Measurements from ENCODE around the gene SKOR1.

SKOR1 gene

DNA sequence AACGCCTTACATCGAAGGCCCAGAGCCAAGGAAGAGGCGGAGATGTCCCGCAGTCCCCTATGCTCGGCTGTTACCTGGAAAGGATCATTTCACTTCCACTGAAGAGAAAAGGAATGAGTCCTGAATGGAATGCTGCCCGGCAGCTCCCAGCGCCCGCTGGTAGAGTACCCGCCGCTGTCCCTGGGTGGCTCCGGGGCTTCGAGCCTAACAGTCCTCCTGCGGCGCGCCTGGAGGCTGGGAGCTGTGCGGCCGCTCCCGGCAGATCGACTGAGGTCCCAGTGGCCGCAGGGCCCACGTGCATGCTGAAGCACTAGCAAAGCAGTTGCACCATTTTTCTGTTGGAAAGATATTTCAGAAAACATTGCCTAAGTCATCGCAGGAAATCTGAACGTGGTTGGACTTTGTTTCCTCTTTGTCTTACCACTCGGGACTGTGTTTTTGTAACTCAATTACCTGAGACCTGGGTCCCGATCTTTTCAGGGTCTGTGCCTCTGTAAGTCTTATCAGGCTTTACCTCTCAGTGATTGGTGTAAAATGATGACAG lies 13.6 kb downstream of the SKOR1 start:
- no peaks in the 10 kb centered on the region for H3K9me3 ChIP-seq (ENCODE audit: control insufficient read depth in 5 of 5, low read length in 5 of 5)
- H3K4me1 ChIP-seq (ENCODE audit: control insufficient read depth in 5 of 5, insufficient read depth in 5 of 5, low read length in 5 of 5) = peaks cover 9 to 49% (median 49%) of the 10 kb centered on the region in 5 donors
- peaks cover 11 to 21% (median 17%) of the 10 kb centered on the region in 5 donors for H3K27me3 ChIP-seq (ENCODE audit: control insufficient read depth in 5 of 5, insufficient read depth in 4 of 5, low read length in 5 of 5)
- peak overlapping the region in 3 of 5 donors; percentile 63 to 87 (median 72) for H3K9ac ChIP-seq (ENCODE audit: low read length in 5 of 5)
- H3K27ac ChIP-seq (ENCODE audit: low read depth, low read length) = peak overlapping the region; percentile 94
- H3K36me3 ChIP-seq (ENCODE audit: control insufficient read depth in 5 of 5, insufficient read depth in 5 of 5, low read length in 5 of 5) = no peaks in the 10 kb centered on the region
- peak overlapping the region; percentile 44 to 95 (median 88) for H3K4me3 ChIP-seq (ENCODE audit: low read depth in 1 of 5, low read length in 5 of 5)

DNA sequence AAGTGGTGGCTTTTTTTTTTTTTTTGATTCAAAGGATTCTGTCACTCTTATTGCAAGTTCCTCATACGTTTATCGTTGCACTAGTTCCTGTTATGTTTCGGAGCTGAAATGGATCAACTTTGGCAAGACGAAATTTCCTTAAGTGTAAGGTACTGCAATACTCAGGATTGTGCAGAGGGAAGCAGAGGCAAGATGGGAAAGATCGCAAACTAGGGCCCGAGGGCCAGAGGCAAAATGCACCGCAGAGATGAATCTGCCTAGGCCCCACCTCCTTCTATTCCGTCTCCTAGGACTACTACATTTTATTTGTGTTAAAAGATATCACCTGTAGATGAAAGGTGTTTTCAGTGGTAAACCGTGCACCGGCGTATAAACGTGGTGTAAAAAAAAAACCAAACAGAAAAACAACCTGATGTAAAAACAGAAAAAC lies 14.2 kb downstream of the SKOR1 start:
- H3K4me1 ChIP-seq (ENCODE audit: control insufficient read depth in 5 of 5, insufficient read depth in 5 of 5, low read length in 5 of 5) = peaks cover 8 to 43% (median 42%) of the 10 kb centered on the region in 5 donors
- H3K27me3 ChIP-seq (ENCODE audit: control insufficient read depth in 5 of 5, insufficient read depth in 4 of 5, low read length in 5 of 5) = peaks cover 10 to 16% (median 13%) of the 10 kb centered on the region in 5 donors
- H3K4me3 ChIP-seq (ENCODE audit: low read depth in 1 of 5, low read length in 5 of 5) = peak overlapping the region; percentile 79 to 95 (median 89)

DNA sequence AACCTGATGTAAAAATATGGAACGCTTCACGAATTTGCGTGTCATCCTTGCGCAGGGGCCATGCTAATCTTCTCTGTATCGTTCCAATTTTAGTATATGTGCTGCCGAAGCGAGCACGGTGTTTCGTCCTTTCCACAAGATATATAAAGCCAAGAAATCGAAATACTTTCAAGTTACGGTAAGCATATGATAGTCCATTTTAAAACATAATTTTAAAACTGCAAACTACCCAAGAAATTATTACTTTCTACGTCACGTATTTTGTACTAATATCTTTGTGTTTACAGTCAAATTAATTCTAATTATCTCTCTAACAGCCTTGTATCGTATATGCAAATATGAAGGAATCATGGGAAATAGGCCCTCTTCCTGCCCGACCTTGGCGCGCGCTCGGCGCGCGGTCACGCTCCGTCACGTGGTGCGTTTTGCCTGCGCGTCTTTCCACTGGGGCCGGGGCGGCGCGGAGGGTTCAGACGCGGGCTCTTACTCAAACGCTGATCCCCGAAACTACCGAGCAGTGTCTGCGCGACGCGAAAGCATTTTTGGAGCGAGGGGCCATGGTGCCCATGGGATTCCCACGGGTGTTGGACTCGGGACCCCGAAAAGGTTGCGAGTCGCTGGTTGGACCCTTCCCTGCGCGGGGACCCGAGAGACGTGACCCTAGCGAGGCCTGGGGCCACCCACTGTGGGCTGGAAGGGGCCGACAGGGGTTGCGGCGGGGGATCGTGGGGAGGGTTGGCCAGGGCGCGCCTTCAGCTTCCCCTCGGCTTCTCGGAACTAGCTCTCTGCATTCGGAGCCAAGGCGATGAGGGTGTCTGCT lies 14.8 kb downstream of the SKOR1 start, which contains the start of gene RNU6-1:
RNU6-1 (minus strand) TSS at position 117 of the 820 bp plus-strand sequence.
- Histone ChIP-seq H3K9me3 (ENCODE audit: control insufficient read depth in 5 of 5, low read length in 5 of 5) (no peaks in the 10 kb centered on the region), H3K9ac (ENCODE audit: low read length in 5 of 5) (peak within 1 kb of the TSS; percentile 79 to 96 (median 91)), H3K4me1 (ENCODE audit: control insufficient read depth in 5 of 5, insufficient read depth in 5 of 5, low read length in 5 of 5) (peaks cover 8 to 37% (median 36%) of the 10 kb centered on the region in 5 donors), H3K27ac (ENCODE audit: low read depth, low read length) (peak within 1 kb of the TSS; percentile 94), H3K36me3 (ENCODE audit: control insufficient read depth in 5 of 5, insufficient read depth in 5 of 5, low read length in 5 of 5) (no peaks in the 10 kb centered on the region), H3K4me3 (ENCODE audit: low read depth in 1 of 5, low read length in 5 of 5) (peak within 1 kb of the TSS; percentile 88 to 95 (median 92)), H3K27me3 (ENCODE audit: control insufficient read depth in 5 of 5, insufficient read depth in 4 of 5, low read length in 5 of 5) (peaks cover 3 to 10% (median 7%) of the 10 kb centered on the region in 5 donors)

More for the DNA sequence above, 14.2 kb downstream of the SKOR1 start:
- Histone ChIP-seq H3K36me3 (ENCODE audit: control insufficient read depth in 5 of 5, insufficient read depth in 5 of 5, low read length in 5 of 5) (no peaks in the 10 kb centered on the region), H3K27ac (ENCODE audit: low read depth, low read length) (peak overlapping the region; percentile 94), H3K9me3 (ENCODE audit: control insufficient read depth in 5 of 5, low read length in 5 of 5) (no peaks in the 10 kb centered on the region), H3K9ac (ENCODE audit: low read length in 5 of 5) (peak overlapping the region in 4 of 5 donors; percentile 63 to 96 (median 80))

DNA sequence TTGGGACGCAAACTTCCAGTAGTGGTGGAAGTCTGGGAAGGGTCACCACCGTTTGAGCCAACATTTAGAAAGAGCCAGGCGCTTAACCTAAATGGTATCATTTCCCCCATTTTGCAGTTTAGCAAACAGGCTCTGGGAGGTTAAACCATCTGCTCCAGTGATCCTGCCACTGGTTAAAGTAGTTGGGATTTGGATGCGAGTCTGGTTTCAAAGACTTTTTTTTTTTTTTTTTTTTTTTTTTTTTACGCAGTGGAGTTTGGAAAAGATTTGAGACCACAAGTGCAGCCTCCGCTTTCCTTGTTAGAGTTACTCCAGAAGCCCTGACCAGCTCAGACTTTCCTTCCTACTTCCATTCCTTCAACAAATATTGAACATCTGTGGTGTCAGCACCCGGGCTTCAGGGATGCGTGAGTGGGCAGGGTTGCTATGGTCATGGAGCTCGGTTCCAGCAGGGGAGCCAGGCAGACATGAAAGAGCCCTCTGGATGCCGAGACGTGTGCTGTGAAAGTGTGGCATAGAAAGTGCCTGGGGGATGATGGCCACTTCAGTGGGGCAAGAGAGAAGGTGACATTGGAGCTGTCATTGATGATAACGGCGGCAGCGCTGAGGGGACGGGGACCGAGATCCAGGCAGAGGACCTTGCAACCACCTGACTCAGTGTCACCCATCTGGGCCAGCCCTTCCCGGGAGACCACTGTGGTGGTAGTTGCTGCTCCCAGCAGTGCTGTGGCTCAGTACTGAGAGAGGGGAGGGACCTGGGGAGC lies 15.6 kb downstream of the SKOR1 start:
- Histone ChIP-seq H3K36me3 (ENCODE audit: control insufficient read depth in 5 of 5, insufficient read depth in 5 of 5, low read length in 5 of 5) (no peaks in the 10 kb centered on the region), H3K4me1 (ENCODE audit: control insufficient read depth in 5 of 5, insufficient read depth in 5 of 5, low read length in 5 of 5) (peaks cover 8 to 29% (median 28%) of the 10 kb centered on the region in 5 donors), H3K9ac (ENCODE audit: low read length in 5 of 5) (peak overlapping the region; percentile 79 to 96 (median 91)), H3K9me3 (ENCODE audit: control insufficient read depth in 5 of 5, low read length in 5 of 5) (no peaks in the 10 kb centered on the region), H3K4me3 (ENCODE audit: low read depth in 1 of 5, low read length in 5 of 5) (peak overlapping the region; percentile 87 to 95 (median 92)), H3K27ac (ENCODE audit: low read depth, low read length) (peak overlapping the region; percentile 94), H3K27me3 (ENCODE audit: control insufficient read depth in 5 of 5, insufficient read depth in 4 of 5, low read length in 5 of 5) (peaks cover 0 to 2% (median 0%) of the 10 kb centered on the region in 5 donors)

DNA sequence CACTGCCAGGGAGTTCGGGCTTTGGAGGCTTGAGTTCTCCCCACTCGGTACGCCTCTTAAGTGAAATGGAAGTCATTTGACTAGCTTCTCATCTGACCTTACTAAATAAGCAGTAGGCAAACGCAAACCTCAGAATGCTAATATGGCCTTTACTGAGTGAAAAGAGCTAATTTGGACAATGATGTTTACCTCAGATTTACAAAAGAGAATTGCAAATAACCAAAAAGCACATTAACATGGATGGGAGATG lies 16.1 kb downstream of the SKOR1 start:
- Histone ChIP-seq H3K4me3 (ENCODE audit: low read depth in 1 of 5, low read length in 5 of 5) (peak overlapping the region; percentile 87 to 95 (median 92)), H3K27ac (ENCODE audit: low read depth, low read length) (peak overlapping the region; percentile 94)

DNA sequence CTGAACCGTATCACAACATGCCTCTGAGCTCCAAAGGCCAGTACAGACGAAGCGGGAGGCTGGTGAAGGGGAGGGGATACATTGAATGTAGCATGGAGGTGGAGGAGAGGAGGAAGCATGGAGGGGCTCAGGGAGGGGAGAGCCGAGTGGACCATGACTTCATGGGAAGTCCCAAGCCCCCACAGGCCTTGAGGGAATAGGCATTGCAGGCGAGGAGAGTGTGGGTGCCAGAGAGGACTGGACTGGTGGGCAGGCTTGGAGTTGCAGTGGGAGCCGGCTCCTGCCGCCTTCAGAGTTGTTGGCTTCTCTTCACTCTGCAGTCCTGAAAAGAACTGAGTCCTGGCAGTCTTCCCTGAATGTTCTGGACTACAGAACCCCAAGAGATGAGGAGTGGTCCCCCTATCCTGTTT lies 17.8 kb downstream of the SKOR1 start:
- Histone ChIP-seq H3K4me1 (ENCODE audit: control insufficient read depth in 5 of 5, insufficient read depth in 5 of 5, low read length in 5 of 5) (peaks cover 8 to 25% (median 24%) of the 10 kb centered on the region in 5 donors), H3K27me3 (ENCODE audit: control insufficient read depth in 5 of 5, insufficient read depth in 4 of 5, low read length in 5 of 5) (no peaks in the 10 kb centered on the region), H3K9me3 (ENCODE audit: control insufficient read depth in 5 of 5, low read length in 5 of 5) (no peaks in the 10 kb centered on the region), H3K36me3 (ENCODE audit: control insufficient read depth in 5 of 5, insufficient read depth in 5 of 5, low read length in 5 of 5) (no peaks in the 10 kb centered on the region), H3K4me3 (ENCODE audit: low read depth in 1 of 5, low read length in 5 of 5) (no peak overlapping the region), H3K9ac (ENCODE audit: low read length in 5 of 5) (no peak overlapping the region), H3K27ac (ENCODE audit: low read depth, low read length) (no peak overlapping the region)

More for the DNA sequence above, 16.1 kb downstream of the SKOR1 start:
- no peaks in the 10 kb centered on the region for H3K9me3 ChIP-seq (ENCODE audit: control insufficient read depth in 5 of 5, low read length in 5 of 5)
- H3K4me1 ChIP-seq (ENCODE audit: control insufficient read depth in 5 of 5, insufficient read depth in 5 of 5, low read length in 5 of 5) = peaks cover 8 to 25% (median 24%) of the 10 kb centered on the region in 5 donors
- H3K27me3 ChIP-seq (ENCODE audit: control insufficient read depth in 5 of 5, insufficient read depth in 4 of 5, low read length in 5 of 5) = no peaks in the 10 kb centered on the region
- H3K9ac ChIP-seq (ENCODE audit: low read length in 5 of 5) = peak overlapping the region in 3 of 5 donors; percentile 87 to 96 (median 91)
- H3K36me3 ChIP-seq (ENCODE audit: control insufficient read depth in 5 of 5, insufficient read depth in 5 of 5, low read length in 5 of 5) = no peaks in the 10 kb centered on the region

DNA sequence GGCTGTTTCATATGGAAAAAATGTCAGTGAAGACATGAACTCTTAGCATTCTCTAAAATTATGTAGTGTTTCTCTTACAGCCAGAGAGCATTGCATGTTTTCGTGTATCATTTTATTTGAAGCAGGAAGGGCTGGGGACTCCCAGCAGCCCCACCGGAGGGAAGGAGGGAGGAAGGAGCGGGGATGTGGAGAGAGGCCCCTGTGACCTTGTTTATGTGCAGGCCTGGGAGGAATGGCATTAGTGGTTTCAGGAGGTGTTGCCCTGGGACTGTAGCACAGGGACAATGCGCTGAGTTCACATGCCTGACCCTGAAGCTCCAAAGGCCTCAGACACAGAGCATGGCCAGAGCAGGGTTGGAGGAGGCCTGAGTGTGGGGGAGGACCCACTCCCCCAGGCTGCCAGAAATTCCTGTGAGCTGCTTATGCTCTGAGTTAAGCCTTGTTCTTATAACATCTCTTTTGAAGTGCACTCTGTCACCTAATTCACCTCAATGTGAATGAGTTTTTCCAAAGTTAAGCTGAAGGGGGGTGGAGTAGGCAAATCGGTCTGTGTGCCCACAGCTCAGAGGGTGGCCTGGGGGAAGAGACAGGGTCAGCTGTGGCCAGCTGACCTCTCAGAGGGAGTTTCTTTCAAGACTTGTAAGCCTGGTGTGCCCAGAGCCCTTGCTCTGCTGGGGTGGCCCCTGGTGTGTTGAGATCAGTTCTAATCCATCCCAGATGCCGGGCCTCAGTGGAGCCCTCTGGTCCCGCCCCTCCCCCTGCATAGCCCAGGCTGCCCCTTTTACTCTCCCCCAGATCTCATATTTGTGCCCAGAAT lies 18.5 kb downstream of the SKOR1 start:
- H3K36me3 ChIP-seq (ENCODE audit: control insufficient read depth in 5 of 5, insufficient read depth in 5 of 5, low read length in 5 of 5) = no peaks in the 10 kb centered on the region
- no peak overlapping the region for H3K27ac ChIP-seq (ENCODE audit: low read depth, low read length)
- no peak overlapping the region for H3K9ac ChIP-seq (ENCODE audit: low read length in 5 of 5)
- H3K9me3 ChIP-seq (ENCODE audit: control insufficient read depth in 5 of 5, low read length in 5 of 5) = no peaks in the 10 kb centered on the region
- peaks cover 8 to 19% (median 19%) of the 10 kb centered on the region in 5 donors for H3K4me1 ChIP-seq (ENCODE audit: control insufficient read depth in 5 of 5, insufficient read depth in 5 of 5, low read length in 5 of 5)
- H3K4me3 ChIP-seq (ENCODE audit: low read depth in 1 of 5, low read length in 5 of 5) = no peak overlapping the region
- H3K27me3 ChIP-seq (ENCODE audit: control insufficient read depth in 5 of 5, insufficient read depth in 4 of 5, low read length in 5 of 5) = no peaks in the 10 kb centered on the region

DNA sequence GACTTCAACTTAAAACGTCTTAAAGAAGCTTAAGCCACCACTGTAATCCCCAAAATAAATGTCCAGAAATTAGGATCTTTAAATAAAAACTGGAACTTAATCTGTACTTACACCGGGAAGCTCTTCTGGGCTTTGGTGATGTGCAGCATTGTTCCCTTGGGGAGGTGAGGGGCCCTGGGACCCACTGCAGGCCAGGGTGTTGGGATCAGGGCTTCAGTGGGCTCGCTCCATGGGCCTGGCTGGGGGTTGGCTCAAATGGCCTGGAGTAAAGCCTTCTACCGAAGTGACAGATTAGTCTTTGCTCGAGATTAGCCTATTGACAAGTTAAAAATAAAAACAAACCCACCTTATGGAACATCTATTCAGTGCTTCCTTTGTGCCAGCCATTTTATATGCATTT lies 20.7 kb downstream of the SKOR1 start:
- H3K4me1 ChIP-seq (ENCODE audit: control insufficient read depth in 5 of 5, insufficient read depth in 5 of 5, low read length in 5 of 5) = peaks cover 4 to 7% (median 6%) of the 10 kb centered on the region in 5 donors

DNA sequence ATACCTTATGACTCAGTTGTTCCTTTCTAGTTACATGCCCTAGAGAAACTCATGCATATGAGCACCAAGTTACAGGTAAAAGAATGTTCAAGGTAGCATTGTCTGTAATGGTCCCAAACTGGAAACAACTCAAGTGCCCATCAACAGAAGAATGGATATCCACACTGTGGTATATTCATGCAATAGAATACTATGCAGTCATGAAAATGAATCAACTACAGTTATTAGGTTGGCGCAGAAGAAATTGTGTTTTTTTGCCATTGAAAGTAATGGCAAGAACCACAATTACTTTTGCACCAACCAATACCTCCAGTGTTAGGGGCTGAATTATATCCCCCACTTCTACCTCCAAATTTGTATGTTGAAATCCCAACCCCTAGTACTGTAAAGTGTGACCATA lies 24.2 kb downstream of the SKOR1 start:
- H3K27me3 ChIP-seq (ENCODE audit: control insufficient read depth in 5 of 5, insufficient read depth in 4 of 5, low read length in 5 of 5) = no peaks in the 10 kb centered on the region
- H3K4me3 ChIP-seq (ENCODE audit: low read depth in 1 of 5, low read length in 5 of 5) = no peak overlapping the region
- no peaks in the 10 kb centered on the region for H3K36me3 ChIP-seq (ENCODE audit: control insufficient read depth in 5 of 5, insufficient read depth in 5 of 5, low read length in 5 of 5)
- no peak overlapping the region for H3K9ac ChIP-seq (ENCODE audit: low read length in 5 of 5)
- H3K4me1 ChIP-seq (ENCODE audit: control insufficient read depth in 5 of 5, insufficient read depth in 5 of 5, low read length in 5 of 5) = no peaks in the 10 kb centered on the region
- H3K9me3 ChIP-seq (ENCODE audit: control insufficient read depth in 5 of 5, low read length in 5 of 5) = no peaks in the 10 kb centered on the region
- H3K27ac ChIP-seq (ENCODE audit: low read depth, low read length) = no peak overlapping the region

More for the DNA sequence above, 20.7 kb downstream of the SKOR1 start:
- H3K36me3 ChIP-seq (ENCODE audit: control insufficient read depth in 5 of 5, insufficient read depth in 5 of 5, low read length in 5 of 5) = no peaks in the 10 kb centered on the region
- H3K4me3 ChIP-seq (ENCODE audit: low read depth in 1 of 5, low read length in 5 of 5) = no peak overlapping the region
- H3K9ac ChIP-seq (ENCODE audit: low read length in 5 of 5) = no peak overlapping the region
- H3K27me3 ChIP-seq (ENCODE audit: control insufficient read depth in 5 of 5, insufficient read depth in 4 of 5, low read length in 5 of 5) = no peaks in the 10 kb centered on the region
- H3K27ac ChIP-seq (ENCODE audit: low read depth, low read length) = no peak overlapping the region
- H3K9me3 ChIP-seq (ENCODE audit: control insufficient read depth in 5 of 5, low read length in 5 of 5) = no peaks in the 10 kb centered on the region

All from subcutaneous abdominal adipose tissue (tissue), 5 donors.